ENCODE data around the gene TEP1.

The TEP1 gene

GRCh38 chr14:20429801-20430669 lies 16.7 kb upstream of the TEP1 start:
- DNase-seq (ENCODE audit: low read depth) = no peak

- no peak for DNase-seq (ENCODE audit: low read depth)
These were observed 15.5 kb upstream of the TEP1 start for GRCh38 chr14:20428802-20429201.

GRCh38 chr14:20428010-20428365 lies 14.7 kb upstream of the TEP1 start:
- DNase-seq (ENCODE audit: low read depth) = no peak

- peak; percentile 48 for DNase-seq (ENCODE audit: low read depth)
These were observed 14.1 kb upstream of the TEP1 start for GRCh38 chr14:20427231-20428009.

- DNase-seq (ENCODE audit: low read depth) = no peak
These were observed 11.6 kb upstream of the TEP1 start for GRCh38 chr14:20424851-20425250.

GRCh38 chr14:20422886-20423285 lies 9.6 kb upstream of the TEP1 start:
- no peak for DNase-seq (ENCODE audit: low read depth)

- no peak for DNase-seq (ENCODE audit: low read depth)
These were observed 8.0 kb upstream of the TEP1 start for GRCh38 chr14:20421267-20421666.

- DNase-seq (ENCODE audit: low read depth) = no peak
These were observed 6.1 kb upstream of the TEP1 start for GRCh38 chr14:20419419-20419818.

GRCh38 chr14:20418501-20418909 lies 5.2 kb upstream of the TEP1 start:
- DNase-seq (ENCODE audit: low read depth) = no peak

GRCh38 chr14:20417250-20418186 lies 4.2 kb upstream of the TEP1 start:
- DNase-seq (ENCODE audit: low read depth) = no peak

GRCh38 chr14:20416223-20416622 lies 2.9 kb upstream of the TEP1 start:
- DNase-seq (ENCODE audit: low read depth) = no peak

GRCh38 chr14:20415782-20416206 lies 2.5 kb upstream of the TEP1 start:
- peak; percentile 39 for DNase-seq (ENCODE audit: low read depth)

- DNase-seq (ENCODE audit: low read depth) = no peak
These were observed 412 bp upstream of the TEP1 start for GRCh38 chr14:20413744-20414082.

- DNase-seq (ENCODE audit: low read depth) = no peak
These were observed 890 bp downstream of the TEP1 start for GRCh38 chr14:20412411-20412810.

- DNase-seq (ENCODE audit: low read depth) = no peak
These were observed 4.1 kb downstream of the TEP1 start for GRCh38 chr14:20409226-20409625.

GRCh38 chr14:20403521-20403920 lies 9.8 kb downstream of the TEP1 start:
- DNase-seq (ENCODE audit: low read depth) = no peak

- no peak for DNase-seq (ENCODE audit: low read depth)
These were observed 12.2 kb downstream of the TEP1 start for GRCh38 chr14:20400965-20401593.

GRCh38 chr14:20400589-20400964 lies 12.7 kb downstream of the TEP1 start:
- no peak for DNase-seq (ENCODE audit: low read depth)

- no peak for DNase-seq (ENCODE audit: low read depth)
These were observed 15.8 kb downstream of the TEP1 start for GRCh38 chr14:20397511-20397910.

- no peak for DNase-seq (ENCODE audit: low read depth)
These were observed 21.8 kb downstream of the TEP1 start for GRCh38 chr14:20391505-20391904.

GRCh38 chr14:20388159-20388558 lies 25.1 kb downstream of the TEP1 start:
- no peak for DNase-seq (ENCODE audit: low read depth)

- no peak for DNase-seq (ENCODE audit: low read depth)
These were observed 25.7 kb downstream of the TEP1 start for GRCh38 chr14:20387576-20387975.

Measured in stromal cell of bone marrow (primary cell).